ENCODE measurements around the gene TULP4.

The TULP4 gene

DNA sequence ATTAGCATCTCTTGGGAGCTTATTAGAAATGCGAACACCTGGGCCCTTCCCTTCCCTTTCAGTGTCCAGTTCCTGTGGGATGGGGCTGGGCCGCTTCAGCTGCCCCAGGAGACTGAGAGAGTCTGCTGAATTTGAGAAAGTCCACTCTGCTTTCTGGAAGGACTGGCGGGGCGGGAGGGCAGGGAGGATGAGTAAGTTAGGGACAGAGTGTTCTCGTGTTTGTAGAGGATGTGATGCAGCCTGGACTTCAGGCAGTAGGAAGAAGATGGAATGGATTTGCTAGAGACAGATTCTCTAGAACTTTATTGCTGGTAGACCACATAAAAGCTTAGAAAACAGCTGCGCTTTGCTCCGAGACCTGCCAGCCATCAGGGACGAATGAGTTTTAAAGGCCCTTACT is 1.1 kb upstream of the TULP4 start:
- TF ChIP-seq, protein P1, sequence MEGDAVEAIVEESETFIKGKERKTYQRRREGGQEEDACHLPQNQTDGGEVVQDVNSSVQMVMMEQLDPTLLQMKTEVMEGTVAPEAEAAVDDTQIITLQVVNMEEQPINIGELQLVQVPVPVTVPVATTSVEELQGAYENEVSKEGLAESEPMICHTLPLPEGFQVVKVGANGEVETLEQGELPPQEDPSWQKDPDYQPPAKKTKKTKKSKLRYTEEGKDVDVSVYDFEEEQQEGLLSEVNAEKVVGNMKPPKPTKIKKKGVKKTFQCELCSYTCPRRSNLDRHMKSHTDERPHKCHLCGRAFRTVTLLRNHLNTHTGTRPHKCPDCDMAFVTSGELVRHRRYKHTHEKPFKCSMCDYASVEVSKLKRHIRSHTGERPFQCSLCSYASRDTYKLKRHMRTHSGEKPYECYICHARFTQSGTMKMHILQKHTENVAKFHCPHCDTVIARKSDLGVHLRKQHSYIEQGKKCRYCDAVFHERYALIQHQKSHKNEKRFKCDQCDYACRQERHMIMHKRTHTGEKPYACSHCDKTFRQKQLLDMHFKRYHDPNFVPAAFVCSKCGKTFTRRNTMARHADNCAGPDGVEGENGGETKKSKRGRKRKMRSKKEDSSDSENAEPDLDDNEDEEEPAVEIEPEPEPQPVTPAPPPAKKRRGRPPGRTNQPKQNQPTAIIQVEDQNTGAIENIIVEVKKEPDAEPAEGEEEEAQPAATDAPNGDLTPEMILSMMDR (IDR thresholded peaks at IDR 0.05; ENCODE audit: control insufficient read depth, extremely low read depth, insufficient read depth) = no peak
- DNase-seq (ENCODE audit: low read depth) = no peak
- H3K4me3 ChIP-seq (ENCODE audit: low read depth, low read length) = no peak overlapping the region

DNA sequence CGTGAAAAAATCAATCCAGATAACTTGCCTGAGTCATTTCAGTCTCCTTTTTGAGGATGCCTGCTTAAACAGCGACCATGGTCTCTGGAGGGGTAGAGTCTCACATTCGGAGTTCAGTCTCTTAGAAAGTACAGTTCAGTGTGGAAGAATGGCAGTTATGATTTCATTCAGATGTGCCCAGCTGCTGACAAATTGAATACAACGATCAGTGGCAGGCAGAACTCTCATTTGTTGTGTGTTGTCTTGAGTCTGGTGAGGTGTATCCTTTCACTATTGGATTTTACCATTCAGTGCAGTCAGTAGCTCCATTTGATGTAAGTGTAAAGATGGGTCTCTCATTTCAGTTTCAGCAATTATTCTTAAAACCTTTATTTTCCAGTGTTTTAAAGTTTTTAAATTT is 639 bp upstream of the TULP4 start:
- TF ChIP-seq, protein P1 (IDR thresholded peaks at IDR 0.05; ENCODE audit: control insufficient read depth, extremely low read depth, insufficient read depth) = no peak
- H3K4me3 ChIP-seq (ENCODE audit: low read depth, low read length) = no peak overlapping the region
- DNase-seq (ENCODE audit: low read depth) = no peak

DNA sequence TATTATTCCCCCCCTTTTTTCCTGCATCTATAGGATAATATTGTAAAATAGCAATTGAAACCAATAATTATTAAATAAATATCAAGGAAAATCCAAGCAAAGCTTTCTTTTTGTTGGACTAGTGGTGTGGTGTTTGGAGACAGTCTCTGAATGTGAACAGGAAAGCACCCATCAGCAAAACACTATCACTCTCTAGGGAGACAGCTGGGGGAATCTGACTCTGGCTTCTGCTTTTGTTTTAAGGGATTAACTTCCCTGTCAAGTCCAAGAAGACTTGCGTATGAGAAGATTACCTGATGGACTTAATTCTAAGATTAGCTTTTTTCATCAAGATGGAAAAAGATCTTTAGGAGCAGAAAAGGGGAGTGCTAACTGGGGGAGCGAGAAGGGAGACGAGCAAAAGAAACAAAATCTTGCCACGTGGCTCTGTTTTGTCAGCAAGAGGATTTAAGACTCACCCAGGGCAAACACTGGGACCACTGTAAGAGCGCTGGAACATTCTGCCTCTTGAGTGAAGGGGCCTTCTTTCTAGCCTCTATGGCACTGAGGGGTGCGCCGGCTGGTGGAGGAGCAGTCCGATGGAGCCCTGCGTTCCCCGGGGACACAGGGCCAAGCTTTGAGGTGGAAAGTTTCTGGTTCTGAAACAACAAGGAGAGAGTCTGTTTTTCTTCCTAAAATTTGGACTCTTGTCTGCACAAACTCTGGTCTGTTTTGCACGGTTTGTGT is 570 bp downstream of the TULP4 start:
- no peak for DNase-seq (ENCODE audit: low read depth)
- TF ChIP-seq, protein P1 (IDR thresholded peaks at IDR 0.05; ENCODE audit: control insufficient read depth, extremely low read depth, insufficient read depth) = no peak
- no peak overlapping the region for H3K4me3 ChIP-seq (ENCODE audit: low read depth, low read length)

DNA sequence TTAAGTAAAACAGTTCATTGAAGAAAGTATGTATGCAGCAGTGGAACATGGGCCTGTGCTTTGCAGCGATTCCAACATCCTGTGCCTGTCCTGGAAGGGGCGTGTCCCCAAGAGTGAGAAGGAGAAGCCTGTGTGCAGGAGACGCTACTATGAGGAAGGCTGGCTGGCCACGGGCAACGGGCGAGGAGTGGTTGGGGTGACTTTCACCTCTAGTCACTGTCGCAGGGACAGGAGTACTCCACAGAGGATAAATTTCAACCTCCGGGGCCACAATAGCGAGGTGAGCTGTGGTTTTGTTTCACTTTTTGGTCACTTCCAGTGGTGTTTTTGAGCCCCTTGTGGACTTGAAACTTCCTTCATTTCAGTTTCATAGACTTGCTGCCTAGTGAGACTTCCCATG is 1.7 kb downstream of the TULP4 start:
- no peak overlapping the region for H3K4me3 ChIP-seq (ENCODE audit: low read depth, low read length)
- DNase-seq (ENCODE audit: low read depth) = no peak

DNA sequence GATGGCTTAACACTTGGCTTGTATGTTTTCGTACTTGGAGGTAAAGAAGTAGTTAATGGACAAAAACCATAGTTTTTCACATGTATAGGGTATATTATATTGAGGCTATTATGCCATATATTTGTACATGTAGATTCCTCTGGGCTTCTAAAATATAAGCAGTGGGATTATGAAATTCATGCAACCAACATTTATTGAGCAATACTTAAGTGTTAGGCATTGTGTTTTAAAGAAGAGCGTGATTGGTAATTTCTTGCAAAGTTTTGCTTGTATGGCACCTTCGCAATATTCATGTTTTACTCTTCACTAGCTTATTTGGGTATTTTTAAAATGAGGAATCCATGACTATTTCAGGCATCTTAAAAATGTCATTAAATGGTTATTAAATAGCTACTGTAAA is 2.5 kb downstream of the TULP4 start:
- DNase-seq (ENCODE audit: low read depth) = no peak
- TF ChIP-seq, protein P1 (IDR thresholded peaks at IDR 0.05; ENCODE audit: control insufficient read depth, extremely low read depth, insufficient read depth) = no peak
- H3K4me3 ChIP-seq (ENCODE audit: low read depth, low read length) = no peak overlapping the region

More for the DNA sequence above, 1.7 kb downstream of the TULP4 start:
- TF ChIP-seq, protein P1 (IDR thresholded peaks at IDR 0.05; ENCODE audit: control insufficient read depth, extremely low read depth, insufficient read depth) = no peak

DNA sequence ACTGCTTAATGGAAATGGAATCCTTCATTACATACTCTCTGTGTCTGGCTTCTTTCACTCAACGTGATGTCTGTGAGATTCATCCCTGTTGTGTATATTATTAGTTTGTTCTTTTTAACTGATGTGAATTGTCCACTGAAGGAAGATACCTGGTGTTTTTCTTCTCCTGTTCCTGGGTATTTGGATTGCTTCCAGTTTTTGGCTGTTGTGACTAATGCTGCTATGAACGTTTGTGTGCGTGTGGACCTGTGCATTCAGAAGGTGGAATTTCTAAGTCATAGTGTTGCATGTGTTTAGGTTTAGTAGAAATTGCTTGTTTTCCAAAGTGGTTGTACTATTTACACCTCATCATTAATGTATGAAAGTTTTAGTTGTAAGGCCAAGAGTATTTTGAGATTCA is 3.8 kb downstream of the TULP4 start:
- no peak overlapping the region for H3K4me3 ChIP-seq (ENCODE audit: low read depth, low read length)
- DNase-seq (ENCODE audit: low read depth) = no peak
- TF ChIP-seq, protein P1 (IDR thresholded peaks at IDR 0.05; ENCODE audit: control insufficient read depth, extremely low read depth, insufficient read depth) = no peak

DNA sequence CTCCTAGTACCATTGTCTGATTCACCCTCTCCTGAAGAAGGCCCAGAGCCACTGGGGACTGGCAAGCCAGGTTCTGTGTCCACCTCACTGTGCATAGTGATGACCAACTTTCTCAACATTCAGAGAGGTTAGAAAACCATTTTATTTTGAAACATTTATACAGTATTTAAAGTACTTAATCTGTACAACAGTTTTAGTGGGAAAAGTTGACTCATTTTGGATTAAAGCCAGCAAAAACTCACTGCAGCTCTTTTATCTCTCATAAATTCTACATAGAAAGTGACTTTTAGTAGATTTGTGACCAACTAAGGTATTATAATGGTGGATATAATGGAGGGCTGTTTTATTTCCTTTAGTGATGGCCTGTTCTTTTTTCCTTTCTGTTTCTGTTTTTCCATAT is 9.7 kb downstream of the TULP4 start:
- DNase-seq (ENCODE audit: low read depth) = no peak
- TF ChIP-seq, protein P1 (IDR thresholded peaks at IDR 0.05; ENCODE audit: control insufficient read depth, extremely low read depth, insufficient read depth) = no peak
- H3K4me3 ChIP-seq (ENCODE audit: low read depth, low read length) = no peak overlapping the region
